ENCODE data around the gene LRPAP1.

Gene LRPAP1

DNA sequence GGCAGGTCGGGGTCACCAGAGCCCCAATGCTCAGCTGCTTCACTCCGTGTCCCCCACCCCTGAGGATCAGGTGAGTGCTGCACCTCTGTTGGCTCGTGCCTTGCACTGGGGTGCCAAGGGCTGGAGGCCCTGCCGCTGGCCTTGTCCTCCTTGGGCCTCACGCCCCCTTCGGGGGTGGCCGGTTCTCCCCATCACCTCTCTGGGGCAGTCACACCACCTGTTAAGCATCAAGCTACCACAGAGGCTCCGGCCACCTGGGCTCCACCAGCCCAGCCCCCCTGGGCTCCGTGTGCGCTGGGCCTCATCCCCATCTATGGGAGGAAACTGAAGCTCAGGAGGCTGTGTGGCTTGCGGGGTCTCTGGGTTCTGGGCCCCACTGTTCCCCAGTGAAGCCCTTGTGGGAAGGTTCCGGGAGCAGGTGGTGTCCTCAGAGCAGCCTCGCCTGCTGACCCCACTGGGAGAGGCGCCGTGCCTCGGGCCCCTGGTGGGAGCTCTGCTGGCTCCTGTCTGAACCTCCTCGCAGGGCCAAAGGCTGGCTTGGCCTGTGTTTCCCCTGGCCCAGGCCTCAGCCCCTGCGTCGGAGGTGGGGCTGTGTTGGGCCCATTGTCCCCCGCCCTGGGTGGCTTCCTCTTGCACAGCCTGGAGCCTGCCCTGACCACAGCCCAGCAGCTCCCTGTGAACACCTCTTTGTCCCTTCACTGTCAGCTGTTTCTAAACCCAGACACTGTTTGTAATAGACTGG, 38.3 kb downstream of the LRPAP1 start:
- Mint-ChIP-seq H3K36me3 (no peaks in the 10 kb centered on the region), H3K9me3 (no peaks in the 10 kb centered on the region), H3K27me3 (peaks cover 15% of the 10 kb centered on the region), H3K27ac (no peak overlapping the region), H3K4me3 (no peak overlapping the region), H3K4me1 (no peaks in the 10 kb centered on the region)

- H3K36me3 Mint-ChIP-seq = no peaks in the 10 kb centered on the region
- H3K27me3 Mint-ChIP-seq = peaks cover 17% of the 10 kb centered on the region
- H3K27ac Mint-ChIP-seq = no peak overlapping the region
- H3K9me3 Mint-ChIP-seq = no peaks in the 10 kb centered on the region
- H3K4me1 Mint-ChIP-seq = no peaks in the 10 kb centered on the region
- H3K4me3 Mint-ChIP-seq = no peak overlapping the region
These were observed 39.2 kb downstream of the LRPAP1 start for GRCh38 chr4:3492741-3493719.

GRCh38 chr4:3491681-3492405, 40.4 kb downstream of the LRPAP1 start:
- Mint-ChIP-seq H3K27me3 (peaks cover 17% of the 10 kb centered on the region), H3K9me3 (no peaks in the 10 kb centered on the region), H3K27ac (no peak overlapping the region), H3K4me1 (no peaks in the 10 kb centered on the region), H3K36me3 (no peaks in the 10 kb centered on the region), H3K4me3 (no peak overlapping the region)

DNA sequence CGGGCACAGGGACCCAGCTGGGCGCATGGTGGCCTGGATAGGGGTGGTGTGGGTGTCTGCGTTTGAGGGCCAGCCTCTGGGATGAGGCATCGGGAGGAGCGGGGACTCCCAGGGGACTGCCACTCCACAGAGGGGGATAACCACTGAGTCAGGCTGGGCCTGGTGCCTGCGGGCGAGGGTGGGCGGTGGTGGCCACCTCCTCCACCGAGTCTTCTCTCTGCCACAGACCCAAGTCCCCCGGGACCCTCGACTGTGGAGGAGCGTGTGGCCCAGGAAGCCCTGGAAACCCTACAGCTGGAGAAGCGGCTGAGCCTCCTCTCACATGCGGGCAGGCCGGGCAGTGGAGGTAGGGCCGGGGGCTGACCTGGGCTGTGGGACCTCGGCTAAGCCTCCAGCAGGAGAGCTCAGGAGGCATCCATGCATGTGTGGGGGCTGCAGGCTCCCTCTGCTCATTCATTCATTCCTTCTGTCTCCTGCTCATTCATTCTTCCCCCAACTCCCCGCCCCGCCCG, 42.7 kb downstream of the LRPAP1 start:
- Mint-ChIP-seq H3K27me3 (peaks cover 17% of the 10 kb centered on the region), H3K4me1 (no peaks in the 10 kb centered on the region), H3K9me3 (no peaks in the 10 kb centered on the region), H3K27ac (no peak overlapping the region), H3K36me3 (no peaks in the 10 kb centered on the region), H3K4me3 (no peak overlapping the region)

DNA sequence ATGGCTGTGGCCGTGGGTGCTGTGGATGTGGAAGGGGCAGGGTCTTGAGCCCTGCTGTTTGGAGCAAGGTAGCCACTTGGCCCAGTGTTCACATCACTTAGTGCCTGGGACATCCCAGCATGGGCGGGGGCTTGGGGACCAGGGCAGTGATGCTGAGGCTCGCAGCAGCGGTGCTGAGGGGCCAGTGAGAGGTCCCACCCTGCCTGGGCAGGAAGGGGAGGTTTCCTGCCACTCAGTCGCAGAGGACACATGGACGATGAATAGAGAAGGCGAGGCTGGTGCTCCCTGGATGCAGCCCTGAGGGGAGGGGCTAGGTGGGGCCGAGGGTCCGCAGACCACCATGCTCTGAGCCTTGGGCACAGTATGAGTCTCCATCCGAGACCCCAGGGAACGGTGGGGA, 43.4 kb downstream of the LRPAP1 start:
- Mint-ChIP-seq H3K27me3 (peaks cover 16% of the 10 kb centered on the region), H3K4me3 (no peak overlapping the region), H3K27ac (peak overlapping the region; percentile 65), H3K36me3 (no peaks in the 10 kb centered on the region), H3K9me3 (no peaks in the 10 kb centered on the region), H3K4me1 (no peaks in the 10 kb centered on the region)

GRCh38 chr4:3487861-3488260, 44.4 kb downstream of the LRPAP1 start:
- Mint-ChIP-seq H3K9me3 (no peaks in the 10 kb centered on the region), H3K36me3 (no peaks in the 10 kb centered on the region), H3K27ac (no peak overlapping the region), H3K4me1 (no peaks in the 10 kb centered on the region), H3K4me3 (no peak overlapping the region), H3K27me3 (peaks cover 16% of the 10 kb centered on the region)

DNA sequence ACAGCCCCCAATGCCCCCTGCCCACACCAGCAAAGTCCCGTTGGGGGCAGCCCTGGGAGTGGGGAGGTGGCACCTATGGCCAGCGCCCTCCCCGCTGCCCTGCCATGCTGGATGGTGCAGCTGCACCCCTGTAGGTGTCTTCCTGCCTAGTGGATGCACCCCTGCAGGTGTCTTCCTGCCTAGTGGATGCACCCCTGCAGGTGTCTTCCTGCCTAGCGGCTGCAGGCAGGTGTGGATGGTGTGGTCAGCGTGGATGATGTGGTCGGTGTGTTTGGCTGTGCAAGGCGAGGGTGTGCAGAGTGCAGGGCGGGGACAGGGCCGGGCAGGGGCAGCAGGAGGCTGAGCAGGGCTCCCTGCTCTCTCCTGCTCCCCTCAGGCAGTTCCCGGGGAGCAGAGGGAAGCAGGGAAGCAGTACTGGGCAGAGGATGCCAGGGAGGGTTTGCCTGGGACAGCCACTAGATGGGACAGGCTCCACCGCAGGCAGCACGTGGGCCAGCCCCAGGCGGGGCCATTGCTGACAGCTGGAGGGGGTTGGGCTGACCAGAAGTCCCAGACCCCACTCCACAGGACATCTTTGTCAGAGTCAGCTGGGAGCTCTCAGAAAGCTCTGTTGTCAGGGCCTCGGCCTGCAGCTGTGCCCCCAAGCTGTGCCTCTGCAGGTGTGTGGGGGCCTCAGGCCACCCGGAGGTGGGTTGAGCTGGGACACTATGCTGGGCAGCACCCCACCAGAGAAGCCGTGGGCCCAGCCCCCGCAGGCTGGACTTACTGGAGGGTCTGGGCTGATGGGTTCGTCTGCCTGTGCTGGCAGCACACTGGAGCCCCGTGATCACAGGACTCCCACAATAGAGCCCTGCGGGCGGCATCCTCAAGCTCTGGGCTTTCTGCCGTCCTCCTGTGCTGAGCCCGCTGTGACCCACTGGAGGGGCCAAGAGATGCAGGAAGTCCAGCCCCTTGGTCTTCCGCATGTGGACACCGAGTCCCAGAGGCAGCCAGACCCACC, 45.4 kb downstream of the LRPAP1 start:
- H3K4me1 Mint-ChIP-seq = no peaks in the 10 kb centered on the region
- no peaks in the 10 kb centered on the region for H3K36me3 Mint-ChIP-seq
- H3K9me3 Mint-ChIP-seq = no peaks in the 10 kb centered on the region
- peak overlapping the region; percentile 83 for H3K27ac Mint-ChIP-seq
- H3K4me3 Mint-ChIP-seq = no peak overlapping the region
- peaks cover 13% of the 10 kb centered on the region for H3K27me3 Mint-ChIP-seq

DNA sequence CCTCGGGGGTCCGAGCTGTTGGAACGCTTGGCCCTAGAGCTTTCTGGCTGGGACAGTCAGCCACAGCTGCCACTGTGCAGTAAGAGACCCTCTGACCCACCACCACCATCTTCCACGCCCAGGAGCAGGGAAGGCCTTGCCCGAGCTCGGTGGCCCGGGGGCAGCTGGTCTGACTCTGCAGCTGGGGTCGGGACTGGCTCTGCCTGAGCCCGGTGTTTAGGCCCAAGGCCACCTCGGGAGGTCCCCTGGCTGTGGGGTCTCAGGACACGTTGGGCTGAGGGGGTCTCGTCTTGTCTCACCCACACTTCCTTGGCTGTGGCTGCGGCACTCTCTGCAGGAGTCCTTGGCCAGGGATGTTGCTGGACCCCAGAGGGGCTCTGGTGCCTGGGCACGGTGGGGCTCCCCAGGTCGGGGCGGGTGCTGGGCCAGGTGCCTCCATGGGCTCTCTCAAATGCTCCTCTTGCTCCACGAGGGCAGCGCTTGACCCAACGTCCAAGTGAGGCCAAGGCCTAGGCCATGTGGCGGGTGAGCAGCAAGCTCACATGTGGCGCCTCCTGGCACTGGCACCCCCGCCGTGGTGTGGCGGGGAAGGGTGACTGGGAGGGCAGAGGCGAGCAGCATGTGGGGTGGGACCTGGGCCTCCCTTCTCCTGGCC, 46.2 kb downstream of the LRPAP1 start:
- no peaks in the 10 kb centered on the region for H3K36me3 Mint-ChIP-seq
- H3K4me3 Mint-ChIP-seq = no peak overlapping the region
- peaks cover 13% of the 10 kb centered on the region for H3K27me3 Mint-ChIP-seq
- H3K4me1 Mint-ChIP-seq = no peaks in the 10 kb centered on the region
- no peaks in the 10 kb centered on the region for H3K9me3 Mint-ChIP-seq
- no peak overlapping the region for H3K27ac Mint-ChIP-seq

DNA sequence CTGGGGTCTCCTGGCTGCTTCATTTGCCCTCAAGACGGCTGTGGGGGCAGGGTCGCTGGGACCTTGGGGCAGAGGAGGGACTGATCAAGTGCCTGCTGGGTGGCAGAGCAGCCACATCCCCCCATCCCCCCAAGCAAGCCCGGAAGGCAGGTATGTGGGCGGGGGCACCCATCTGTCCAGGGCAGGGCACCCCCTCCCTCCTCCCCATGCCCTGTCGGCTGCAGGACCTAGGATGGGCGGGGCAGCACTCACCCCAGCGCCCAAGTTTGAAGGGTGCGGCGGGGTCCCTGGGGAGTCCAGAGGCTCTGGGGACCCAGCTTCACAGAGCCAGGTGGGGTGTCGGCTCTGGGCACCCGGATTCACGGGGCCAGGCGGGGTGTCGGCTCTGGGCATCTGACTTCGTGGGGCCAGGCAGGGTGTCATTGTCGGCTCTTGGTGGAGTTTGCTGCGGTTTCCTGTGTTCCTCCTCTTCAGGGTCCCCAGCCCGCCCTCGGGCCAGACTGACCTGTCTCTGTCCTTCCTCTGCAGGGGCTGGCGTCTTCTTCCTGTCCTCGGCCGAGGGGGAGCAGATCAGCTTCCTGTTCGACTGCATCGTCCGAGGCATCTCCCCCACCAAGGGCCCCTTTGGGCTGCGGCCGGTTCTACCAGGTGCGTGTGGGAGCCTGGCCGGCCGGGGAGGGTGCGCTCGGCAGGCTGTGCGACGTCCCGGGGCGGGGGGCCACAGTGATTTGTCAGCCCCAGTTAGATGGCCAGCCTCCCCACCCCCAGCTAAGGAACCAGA, 47.0 kb downstream of the LRPAP1 start:
- Mint-ChIP-seq H3K4me3 (no peak overlapping the region), H3K4me1 (no peaks in the 10 kb centered on the region), H3K9me3 (no peaks in the 10 kb centered on the region), H3K27me3 (peaks cover 13% of the 10 kb centered on the region), H3K36me3 (no peaks in the 10 kb centered on the region), H3K27ac (no peak overlapping the region)

DNA sequence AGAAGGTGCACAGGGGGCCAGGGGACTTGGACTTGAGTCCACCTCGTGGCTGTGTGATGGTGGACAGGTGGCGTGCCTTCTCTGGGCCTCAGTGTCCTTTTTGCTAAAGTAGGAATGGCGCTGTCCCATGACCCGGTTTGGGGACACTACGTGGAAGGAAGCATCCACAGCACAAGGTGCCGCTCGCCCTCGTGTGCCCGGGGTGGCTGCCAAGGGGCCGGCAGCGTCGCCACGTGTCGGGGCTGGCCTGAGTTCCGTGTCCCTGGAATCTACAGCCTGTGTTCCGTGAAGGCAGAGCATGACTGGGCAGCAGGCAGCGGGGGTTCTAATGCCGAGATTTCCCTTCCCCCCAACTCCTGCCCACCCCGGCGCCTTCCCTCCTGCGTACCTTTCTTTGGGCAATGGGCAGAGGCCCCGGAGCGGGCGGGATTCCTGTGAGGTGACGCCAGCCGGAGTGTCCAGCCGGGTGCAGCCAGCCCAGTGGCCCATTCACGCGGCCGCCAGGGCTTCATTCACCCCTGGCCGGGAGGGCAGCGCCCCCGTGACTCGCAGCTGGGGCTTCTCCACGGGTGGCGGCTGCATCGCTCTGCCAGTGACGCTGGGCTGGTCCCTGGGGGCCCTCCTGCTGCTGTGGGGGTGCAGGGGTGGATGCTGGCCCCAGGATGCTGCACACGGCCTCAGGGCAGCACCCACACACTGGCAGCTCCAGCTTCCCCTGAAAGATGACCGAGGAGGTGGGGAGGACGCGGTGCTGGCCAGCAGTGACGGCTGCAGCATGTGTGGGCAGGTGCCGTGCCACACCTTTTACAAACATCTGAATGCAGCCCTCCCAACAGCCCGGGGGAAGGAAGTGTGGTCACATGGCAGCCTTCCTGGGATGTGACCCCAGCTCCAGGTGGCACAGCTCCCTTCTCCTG, 47.9 kb downstream of the LRPAP1 start:
- H3K27me3 Mint-ChIP-seq = peaks cover 13% of the 10 kb centered on the region
- H3K27ac Mint-ChIP-seq = no peak overlapping the region
- H3K36me3 Mint-ChIP-seq = no peaks in the 10 kb centered on the region
- H3K4me1 Mint-ChIP-seq = no peaks in the 10 kb centered on the region
- H3K4me3 Mint-ChIP-seq = no peak overlapping the region
- H3K9me3 Mint-ChIP-seq = no peaks in the 10 kb centered on the region

- H3K27me3 Mint-ChIP-seq = peaks cover 12% of the 10 kb centered on the region
- H3K9me3 Mint-ChIP-seq = no peaks in the 10 kb centered on the region
- H3K27ac Mint-ChIP-seq = no peak overlapping the region
- no peaks in the 10 kb centered on the region for H3K36me3 Mint-ChIP-seq
- H3K4me3 Mint-ChIP-seq = no peak overlapping the region
- no peaks in the 10 kb centered on the region for H3K4me1 Mint-ChIP-seq
These were observed 48.7 kb downstream of the LRPAP1 start for GRCh38 chr4:3483471-3483921.

- Mint-ChIP-seq H3K4me1 (no peaks in the 10 kb centered on the region), H3K27ac (no peak overlapping the region), H3K9me3 (no peaks in the 10 kb centered on the region), H3K36me3 (no peaks in the 10 kb centered on the region), H3K27me3 (peaks cover 12% of the 10 kb centered on the region), H3K4me3 (no peak overlapping the region)
These were observed 49.5 kb downstream of the LRPAP1 start for GRCh38 chr4:3482707-3483106.
